Umbilical cord (tissue), 2 donors: ENCODE results near the gene CDX2. TPM values are rescaled to one million over a fixed set of nuclear protein-coding genes. Genes with fewer than 3 reads are reported as not detected.

Source experiments
- DNase-seq: peaks from one replicate; pipeline ENCODE4 v3.0.0-alpha.2; 2015; ENCODE audit warnings: low spot score
- total RNA-seq: library from RNA; depleted of rRNA; stranded (reverse); fragments of >200 nt; gene quantifications from one replicate; pipeline ENCODE4 v1.2.3, GENCODE V29; 2014; ENCODE audit warnings: low replicate concordance; ENCODE audit not compliant: insufficient read depth

CDX2 gene
- total RNA-seq, 1 donor from 2014 or later, result 0.24 TPM

- no peak for DNase-seq
Measured at GRCh38 chr13:27928805-27929753, 40.0 kb downstream of the CDX2 start.

GRCh38 chr13:27928353-27928804 lies 40.7 kb downstream of the CDX2 start:
- no peak for DNase-seq

- no peak for DNase-seq
Measured at GRCh38 chr13:27927444-27928352, 41.4 kb downstream of the CDX2 start.

GRCh38 chr13:27926644-27927434 lies 42.3 kb downstream of the CDX2 start:
- DNase-seq, result no peak

GRCh38 chr13:27925220-27925991 lies 43.7 kb downstream of the CDX2 start:
- DNase-seq, result no peak

- no peak for DNase-seq
Measured at GRCh38 chr13:27924529-27925141, 44.5 kb downstream of the CDX2 start.

- DNase-seq, result no peak
Measured at GRCh38 chr13:27923794-27924528, 45.2 kb downstream of the CDX2 start.

- no peak for DNase-seq
Measured at GRCh38 chr13:27922883-27923612, 46.1 kb downstream of the CDX2 start.

GRCh38 chr13:27921961-27922882 lies 46.9 kb downstream of the CDX2 start:
- no peak for DNase-seq

GRCh38 chr13:27921421-27921960 lies 47.6 kb downstream of the CDX2 start:
- no peak for DNase-seq

GRCh38 chr13:27920677-27921420 lies 48.3 kb downstream of the CDX2 start:
- no peak for DNase-seq

- DNase-seq, result no peak
Measured at GRCh38 chr13:27919934-27920676, 49.0 kb downstream of the CDX2 start, which contains the start of gene PDX1. TSS of gene PDX1 (plus strand) at chr13:27920000. CDS start at chr13:27920139, 139 bp downstream.

GRCh38 chr13:27919659-27919933 lies 49.5 kb downstream of the CDX2 start:
- no peak for DNase-seq

- no peak for DNase-seq
Measured at GRCh38 chr13:27918918-27919658, 50.0 kb downstream of the CDX2 start.
